OCI-LY3 (cell line): ENCODE measurements around the gene MGARP.

Experiments used
- EZH2phosphoT487 ChIP-seq: fragments of 200-600 bp; shearing (Covaris generic); IDR thresholded peaks from 2 replicates; pipeline ENCODE4 v1.6.1; 2018; ENCODE audit warnings: antibody characterized with exemption, mixed run types, low read depth
- TF ChIP-seq, protein P1 (sequence below): fragments of 200-600, 300-600 bp; sonication (generic); IDR thresholded peaks from 2 replicates; pipeline ENCODE4 v1.5.1; 2014; ENCODE audit warnings: antibody characterized with exemption, low read length, low read depth

DNA sequence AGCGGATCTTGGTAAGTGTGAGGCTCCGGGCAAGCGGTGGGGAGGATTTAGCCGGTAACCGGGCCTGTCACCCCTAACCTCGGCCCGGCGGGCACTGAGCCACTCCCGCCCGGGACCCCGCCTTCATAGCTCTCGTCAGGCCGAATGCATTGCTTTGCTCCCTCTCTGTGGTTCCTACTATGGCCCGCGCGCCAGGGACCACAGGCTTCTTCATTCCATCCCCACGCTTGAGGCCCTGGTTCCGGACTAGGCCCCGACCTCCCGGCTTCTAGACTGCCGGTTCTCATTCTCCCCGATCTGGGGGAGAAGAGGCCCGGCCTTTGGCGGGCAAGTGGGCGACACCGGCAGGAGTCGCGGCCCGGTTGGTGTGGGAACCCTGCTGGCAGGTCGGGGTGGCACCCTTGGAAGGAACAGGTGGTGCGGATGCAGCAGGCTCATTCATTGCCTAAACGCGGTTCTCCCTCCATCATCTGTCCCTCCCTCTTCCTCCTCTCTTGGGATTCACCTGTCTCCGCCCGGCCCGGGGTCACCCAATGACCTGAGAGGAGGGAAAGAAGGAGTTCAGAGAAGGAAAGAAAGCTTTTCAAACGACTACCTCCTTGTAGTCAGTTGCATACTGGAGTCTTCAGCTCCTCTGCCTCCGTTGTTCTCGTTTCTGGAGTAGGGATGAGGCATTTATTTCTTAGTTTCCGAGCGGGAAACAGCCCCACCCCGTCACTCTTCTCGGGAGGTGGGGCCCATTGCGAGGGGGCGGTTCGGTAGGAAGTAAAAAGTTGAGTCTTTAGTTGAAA, 22.0 kb upstream of the MGARP start, which contains the start of gene NDUFC1:
- TF ChIP-seq, protein P1, sequence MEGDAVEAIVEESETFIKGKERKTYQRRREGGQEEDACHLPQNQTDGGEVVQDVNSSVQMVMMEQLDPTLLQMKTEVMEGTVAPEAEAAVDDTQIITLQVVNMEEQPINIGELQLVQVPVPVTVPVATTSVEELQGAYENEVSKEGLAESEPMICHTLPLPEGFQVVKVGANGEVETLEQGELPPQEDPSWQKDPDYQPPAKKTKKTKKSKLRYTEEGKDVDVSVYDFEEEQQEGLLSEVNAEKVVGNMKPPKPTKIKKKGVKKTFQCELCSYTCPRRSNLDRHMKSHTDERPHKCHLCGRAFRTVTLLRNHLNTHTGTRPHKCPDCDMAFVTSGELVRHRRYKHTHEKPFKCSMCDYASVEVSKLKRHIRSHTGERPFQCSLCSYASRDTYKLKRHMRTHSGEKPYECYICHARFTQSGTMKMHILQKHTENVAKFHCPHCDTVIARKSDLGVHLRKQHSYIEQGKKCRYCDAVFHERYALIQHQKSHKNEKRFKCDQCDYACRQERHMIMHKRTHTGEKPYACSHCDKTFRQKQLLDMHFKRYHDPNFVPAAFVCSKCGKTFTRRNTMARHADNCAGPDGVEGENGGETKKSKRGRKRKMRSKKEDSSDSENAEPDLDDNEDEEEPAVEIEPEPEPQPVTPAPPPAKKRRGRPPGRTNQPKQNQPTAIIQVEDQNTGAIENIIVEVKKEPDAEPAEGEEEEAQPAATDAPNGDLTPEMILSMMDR = peak; percentile 22
- TF ChIP-seq EZH2phosphoT487 = no peak
